ENCODE results near the gene NFATC2.

The NFATC2 gene

DNA sequence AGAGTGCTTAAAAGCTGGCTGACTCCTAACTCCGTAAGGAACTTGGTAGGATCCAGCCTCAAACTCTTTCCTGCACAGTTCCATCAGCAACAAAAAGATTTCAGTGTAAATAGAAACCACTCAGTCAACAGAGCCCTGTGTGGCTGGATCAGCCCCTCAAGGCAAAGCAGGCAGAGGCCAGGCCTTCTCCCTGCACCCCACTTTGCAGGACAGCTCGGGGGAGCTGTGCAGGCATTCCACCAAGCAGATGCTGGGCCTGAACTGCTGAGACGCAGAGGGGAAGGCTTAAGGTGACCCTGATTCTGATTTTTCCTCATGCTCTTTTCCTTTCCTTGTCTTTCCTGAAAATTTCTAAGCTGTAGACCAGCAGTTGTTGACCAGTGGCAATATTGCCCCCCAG lies 91.5 kb downstream of the NFATC2 start:
- DNase-seq (ENCODE audit: low spot score): no peak

DNA sequence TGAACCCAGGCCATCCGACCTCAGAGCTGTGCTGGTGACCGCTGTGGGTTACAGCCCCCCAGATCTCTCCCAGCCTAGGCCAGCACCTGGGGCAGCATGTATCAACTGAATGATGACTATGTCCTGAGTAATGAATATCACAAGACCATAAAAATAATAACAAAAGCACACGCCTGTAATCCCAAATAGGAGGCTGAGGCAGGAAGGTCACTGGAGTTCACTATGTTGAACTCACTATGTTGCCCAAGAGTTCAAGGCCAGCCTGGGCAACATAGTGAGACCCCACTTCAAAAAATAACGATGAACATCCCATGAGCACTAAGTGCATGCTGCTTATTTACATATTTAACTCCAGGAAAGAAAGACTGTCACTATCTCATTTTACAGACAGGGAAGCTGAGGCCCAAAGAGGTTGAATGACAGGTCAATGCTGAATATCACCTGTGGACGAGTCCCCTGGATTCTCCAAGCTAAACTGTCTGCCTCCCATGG lies 92.3 kb downstream of the NFATC2 start:
- no peak for DNase-seq (ENCODE audit: low spot score)

GRCh38 chr20:51449498-51450220 lies 92.9 kb downstream of the NFATC2 start:
- no peak for DNase-seq (ENCODE audit: low spot score)

- DNase-seq (ENCODE audit: low spot score): no peak
These were observed 94.8 kb downstream of the NFATC2 start for GRCh38 chr20:51447765-51448148.

DNA sequence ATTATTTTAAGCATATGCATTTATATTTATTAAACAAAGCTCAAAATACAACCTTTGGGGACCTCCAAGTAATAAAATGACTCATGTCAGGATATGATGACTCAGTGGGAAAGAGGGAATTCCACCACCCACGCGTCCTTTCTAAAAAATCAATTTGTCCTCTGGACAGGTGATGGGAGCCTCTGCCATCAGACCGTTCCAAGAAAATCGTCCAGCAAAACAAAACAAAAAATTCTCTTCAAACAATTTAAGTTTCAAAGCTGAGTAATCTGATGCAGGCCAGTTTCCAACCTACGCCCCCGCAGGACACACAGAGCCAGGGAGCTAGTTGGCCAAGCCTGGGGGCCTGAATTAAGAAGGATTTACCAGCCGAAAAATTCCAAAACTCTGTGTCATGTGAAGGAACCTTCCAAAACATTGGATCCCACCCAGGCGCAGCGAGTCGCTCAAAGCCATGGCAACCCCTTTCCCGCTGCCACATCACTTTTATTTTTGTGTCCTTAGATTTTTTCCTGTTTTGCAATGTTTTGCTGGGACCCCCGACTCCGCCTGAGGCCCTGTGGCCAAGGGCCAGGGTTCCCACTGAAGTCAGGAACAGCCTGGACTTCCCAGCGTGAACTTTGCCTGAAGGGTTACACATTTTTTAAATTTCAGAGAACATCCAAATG lies 95.3 kb downstream of the NFATC2 start:
- DNase-seq (ENCODE audit: low spot score): peak; percentile 98

DNA sequence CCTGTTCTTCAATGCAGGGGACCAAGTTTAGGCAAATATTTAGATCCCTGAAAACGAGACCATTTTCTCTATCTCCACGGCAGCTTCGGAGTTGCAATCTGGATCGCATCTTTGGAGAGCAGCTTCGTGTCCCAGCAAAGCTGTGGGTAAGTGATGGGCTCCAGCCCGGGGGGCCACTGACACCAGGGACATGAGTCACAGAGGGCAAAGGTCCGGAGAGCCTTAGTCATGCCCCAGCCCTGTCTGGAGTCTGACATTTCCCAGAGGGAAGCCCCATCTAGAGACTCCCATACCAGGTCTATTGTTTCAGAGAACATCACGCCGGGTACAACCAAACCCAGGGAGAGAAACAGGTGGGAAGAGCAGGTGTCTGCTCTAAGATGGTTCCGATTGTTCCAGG lies 95.9 kb downstream of the NFATC2 start:
- DNase-seq (ENCODE audit: low spot score): peak; percentile 98

- peak; percentile 75 for DNase-seq (ENCODE audit: low spot score)
These were observed 96.3 kb downstream of the NFATC2 start for GRCh38 chr20:51446230-51446629.

DNA sequence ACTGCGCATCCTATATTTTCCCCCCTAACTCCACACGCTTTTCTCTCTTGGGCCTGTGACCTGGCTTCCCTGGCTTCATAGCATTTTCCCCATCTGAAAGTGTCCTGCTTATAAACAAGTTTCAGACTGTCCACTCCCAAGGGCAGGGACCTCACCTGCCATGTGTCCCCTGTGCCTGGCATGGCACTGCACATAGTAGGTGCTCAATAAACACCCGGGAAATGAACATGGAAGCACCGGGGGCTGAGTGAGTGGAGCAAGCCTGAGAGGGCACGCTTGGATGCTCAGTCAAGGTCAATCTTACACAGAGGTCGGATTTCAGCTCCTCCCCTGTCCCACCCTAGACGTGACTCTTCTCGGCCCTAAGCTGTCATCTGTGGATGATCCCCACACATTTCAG lies 96.9 kb downstream of the NFATC2 start:
- no peak for DNase-seq (ENCODE audit: low spot score)

GRCh38 chr20:51444922-51445438 lies 97.5 kb downstream of the NFATC2 start:
- no peak for DNase-seq (ENCODE audit: low spot score)

- DNase-seq (ENCODE audit: low spot score): no peak
These were observed 98.1 kb downstream of the NFATC2 start for GRCh38 chr20:51444467-51444866.

DNA sequence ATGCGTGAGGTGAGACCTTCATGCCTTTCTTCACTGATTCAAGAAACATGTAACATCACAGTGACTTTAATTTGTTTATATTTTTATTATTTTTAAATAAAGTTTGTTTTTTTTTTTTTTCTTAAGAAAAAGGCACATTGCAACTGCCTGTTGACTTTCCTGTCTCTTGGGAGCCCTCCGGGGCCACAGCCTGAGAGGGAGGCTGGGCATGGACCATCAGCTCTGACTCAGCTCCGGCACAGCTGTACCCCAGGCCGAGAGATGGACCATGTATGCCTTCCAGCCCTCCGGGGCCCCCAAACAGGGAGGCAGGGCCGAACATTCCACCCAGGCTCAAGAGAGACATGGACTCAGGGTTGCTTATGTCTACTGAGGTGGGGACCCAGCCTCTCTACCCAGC lies 99.9 kb downstream of the NFATC2 start:
- no peak for DNase-seq (ENCODE audit: low spot score)

- DNase-seq (ENCODE audit: low spot score): no peak
These were observed 101.9 kb downstream of the NFATC2 start for GRCh38 chr20:51440589-51440988.

DNA sequence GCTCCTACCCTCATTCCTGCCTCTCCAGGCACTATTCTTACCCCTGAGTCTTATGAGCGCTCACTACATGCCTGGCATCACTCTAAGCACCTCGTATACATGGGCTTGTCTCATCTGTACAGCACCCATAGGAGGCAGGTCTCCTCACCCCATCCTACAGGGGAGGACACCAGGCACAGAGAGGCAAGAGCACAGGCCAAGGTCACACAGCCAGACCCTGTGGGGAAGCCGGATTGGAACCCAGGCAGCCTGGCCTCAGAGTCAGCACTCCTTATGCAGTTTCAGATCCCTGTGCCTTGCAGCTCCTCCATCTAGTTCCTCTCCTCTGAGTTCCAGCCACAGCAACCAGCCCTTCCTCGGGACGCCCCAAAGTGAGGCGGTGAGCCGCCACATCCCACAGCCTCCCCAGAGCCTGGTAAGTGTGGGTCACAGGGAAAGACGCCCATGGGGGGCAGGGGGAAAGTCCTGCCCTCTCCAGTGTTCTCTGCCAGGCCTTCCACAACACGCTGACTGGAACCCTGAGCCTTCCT lies 103.3 kb downstream of the NFATC2 start:
- DNase-seq (ENCODE audit: low spot score): no peak

- DNase-seq (ENCODE audit: low spot score): no peak
These were observed 104.4 kb downstream of the NFATC2 start for GRCh38 chr20:51438136-51438535.

GRCh38 chr20:51437182-51437924 lies 105.2 kb downstream of the NFATC2 start:
- no peak for DNase-seq (ENCODE audit: low spot score)

- no peak for DNase-seq (ENCODE audit: low spot score)
These were observed 107.8 kb downstream of the NFATC2 start for GRCh38 chr20:51434580-51435247.

- DNase-seq (ENCODE audit: low spot score): no peak
These were observed 108.5 kb downstream of the NFATC2 start for GRCh38 chr20:51434026-51434425.

- DNase-seq (ENCODE audit: low spot score): no peak
These were observed 109.6 kb downstream of the NFATC2 start for GRCh38 chr20:51432875-51433274.

- no peak for DNase-seq (ENCODE audit: low spot score)
These were observed 110.2 kb downstream of the NFATC2 start for GRCh38 chr20:51432251-51432784.

GRCh38 chr20:51431321-51431720 lies 111.2 kb downstream of the NFATC2 start:
- DNase-seq (ENCODE audit: low spot score): no peak

- DNase-seq (ENCODE audit: low spot score): no peak
These were observed 112.1 kb downstream of the NFATC2 start for GRCh38 chr20:51430198-51430950.

All from SW480 (cell line).